WTC11 (cell line): Measurements from ENCODE around the gene RSU1. TPM values are rescaled to one million over a fixed set of nuclear protein-coding genes. Genes with fewer than 3 reads are reported as not detected.

ENCODE experiments used
- ATAC-seq: fragments of 200-7000 bp; cut with Tn5 transposase; 2 replicates; pipeline ENCODE4 v1.10.0; 2021; ENCODE audit warnings: mild to moderate bottlenecking, moderate library complexity
- CTCF ChIA-PET: fragments of 300-600 bp; sonication (Branson Sonifier 250); formaldehyde crosslinking; loops from one replicate; lab custom pipeline; 2021; ENCODE audit warnings: antibody characterized with exemption; lab: Charles Lee
- POLR2A ChIA-PET: fragments of 350-600 bp; sonication (Branson Sonifier 250); formaldehyde crosslinking; loops from one replicate; lab custom pipeline; 2021; ENCODE audit warnings: antibody characterized with exemption; lab: Charles Lee
- DNase-seq: peaks from one replicate; pipeline ENCODE4 v3.0.0; 2021; ENCODE audit warnings: low spot score
- H3K27ac Mint-ChIP-seq: 2 replicates; pipeline ENCODE4 v1.8.0; 2021; ENCODE audit warnings: mixed read lengths
- H3K27me3 Mint-ChIP-seq: 2 replicates; pipeline ENCODE4 v1.8.0; 2021; ENCODE audit warnings: low read depth, mild to moderate bottlenecking, moderate library complexity, mixed read lengths
- H3K36me3 Mint-ChIP-seq: 2 replicates; pipeline ENCODE4 v1.8.0; 2021; ENCODE audit warnings: mixed read lengths
- H3K4me1 Mint-ChIP-seq: 2 replicates; pipeline ENCODE4 v1.8.0; 2022; ENCODE audit warnings: mixed read lengths
- H3K4me3 Mint-ChIP-seq: 2 replicates; pipeline ENCODE4 v1.8.0; 2021; ENCODE audit warnings: mild to moderate bottlenecking, moderate library complexity, mixed read lengths
- H3K9me3 Mint-ChIP-seq: 2 replicates; pipeline ENCODE4 v1.8.0; 2021; ENCODE audit warnings: mixed read lengths
- ATF1 ChIP-seq: sonication (generic); formaldehyde crosslinking; IDR thresholded peaks from 2 replicates; pipeline ENCODE4 v1.8.1; 2023; ENCODE audit warnings: mild to moderate bottlenecking, moderate library complexity, missing genetic modification reagents
- CBFB ChIP-seq: sonication (generic); formaldehyde crosslinking; IDR thresholded peaks from 2 replicates; pipeline ENCODE4 v1.8.1; 2022; ENCODE audit warnings: mild to moderate bottlenecking, low read depth, missing genetic modification reagents
- ELF4 ChIP-seq: sonication (generic); formaldehyde crosslinking; IDR thresholded peaks from 2 replicates; pipeline ENCODE4 v1.8.1; 2022; ENCODE audit warnings: low read depth, mild to moderate bottlenecking, moderate library complexity, missing genetic modification reagents
- FOXJ3 ChIP-seq: sonication (generic); formaldehyde crosslinking; IDR thresholded peaks from 2 replicates; pipeline ENCODE4 v1.9.0; 2021; ENCODE audit warnings: missing genetic modification reagents, mild to moderate bottlenecking, borderline replicate concordance
- GABPB1 ChIP-seq: sonication (generic); formaldehyde crosslinking; IDR thresholded peaks from 2 replicates; pipeline ENCODE4 v1.8.1; 2023; ENCODE audit warnings: mild to moderate bottlenecking, missing genetic modification reagents
- IRF2 ChIP-seq: sonication (generic); formaldehyde crosslinking; IDR thresholded peaks from 2 replicates; pipeline ENCODE4 v1.8.0; 2022; ENCODE audit warnings: low read depth, missing genetic modification reagents, borderline replicate concordance
- JUN ChIP-seq: sonication (generic); formaldehyde crosslinking; IDR thresholded peaks from 2 replicates; pipeline ENCODE4 v1.8.0; 2023; ENCODE audit warnings: mild to moderate bottlenecking, missing genetic modification reagents
- NFE2L1 ChIP-seq: sonication (generic); formaldehyde crosslinking; IDR thresholded peaks from 2 replicates; pipeline ENCODE4 v1.8.1; 2023; ENCODE audit warnings: missing genetic modification reagents
- NR3C1 ChIP-seq: sonication (generic); formaldehyde crosslinking; conservative IDR thresholded peaks from 2 replicates; pipeline ENCODE4 v1.8.1; 2023; ENCODE audit warnings: low read depth, mild to moderate bottlenecking, missing genetic modification reagents
- RORB ChIP-seq: fragments of 250-450 bp; sonication (Bioruptor Pico); IDR thresholded peaks from 2 replicates; pipeline ENCODE4 v1.9.0; 2021; ENCODE audit warnings: mild to moderate bottlenecking
- SMAD3 ChIP-seq: sonication (generic); formaldehyde crosslinking; IDR thresholded peaks from 2 replicates; pipeline ENCODE4 v1.8.0; 2022; ENCODE audit warnings: missing genetic modification reagents, mild to moderate bottlenecking, borderline replicate concordance
- SOX15 ChIP-seq: fragments of 250-450 bp; sonication (Bioruptor Pico); IDR thresholded peaks from 2 replicates; pipeline ENCODE4 v1.9.0; 2021; ENCODE audit warnings: mild to moderate bottlenecking
- TEAD1 ChIP-seq: sonication (generic); formaldehyde crosslinking; IDR thresholded peaks from 2 replicates; pipeline ENCODE4 v1.8.0; 2022; ENCODE audit warnings: mild to moderate bottlenecking, missing genetic modification reagents
- ZNF232 ChIP-seq: sonication (generic); formaldehyde crosslinking; IDR thresholded peaks from 2 replicates; pipeline ENCODE4 v1.8.0; 2022; ENCODE audit warnings: mild to moderate bottlenecking, missing genetic modification reagents
- ZNF423 ChIP-seq: fragments of 250-450 bp; sonication (Bioruptor Pico); IDR thresholded peaks from 2 replicates; pipeline ENCODE4 v2.1.2; 2022; ENCODE audit warnings: mild to moderate bottlenecking, moderate library complexity
- total RNA-seq: library from RNA; stranded (reverse); gene quantifications from 3 replicates; pipeline ENCODE4 v1.2.3, GENCODE V29; 2021
- TF ChIP-seq, protein P1 (sequence below): sonication (generic); formaldehyde crosslinking; IDR thresholded peaks from 2 replicates; pipeline ENCODE4 v1.8.0; 2022; ENCODE audit warnings: missing genetic modification reagents
- TF ChIP-seq, protein P2 (sequence below): sonication (generic); formaldehyde crosslinking; IDR thresholded peaks from 2 replicates; pipeline ENCODE4 v1.8.0; 2022; ENCODE audit warnings: mild to moderate bottlenecking, missing genetic modification reagents
- TF ChIP-seq, protein P3 (sequence below): sonication (generic); formaldehyde crosslinking; IDR thresholded peaks from 2 replicates; pipeline ENCODE4 v1.8.1; 2023; ENCODE audit warnings: mild to moderate bottlenecking, missing genetic modification reagents, moderate library complexity
- TF ChIP-seq, protein P4 (sequence below): sonication (generic); formaldehyde crosslinking; IDR thresholded peaks from 2 replicates; pipeline ENCODE4 v1.8.1; 2022; ENCODE audit warnings: low read depth, missing genetic modification reagents, borderline replicate concordance
- TF ChIP-seq, protein P5 (sequence below): sonication (generic); formaldehyde crosslinking; IDR thresholded peaks from 2 replicates; pipeline ENCODE4 v1.8.1; 2022; ENCODE audit warnings: mild to moderate bottlenecking, missing genetic modification reagents, moderate library complexity, borderline replicate concordance
- TF ChIP-seq, protein P6 (sequence below): fragments of 250-450 bp; sonication (Bioruptor Pico); IDR thresholded peaks from 2 replicates; pipeline ENCODE4 v1.9.0; 2021; ENCODE audit warnings: moderate library complexity, mild to moderate bottlenecking, inconsistent platforms, borderline replicate concordance
- TF ChIP-seq, protein P7 (sequence below): fragments of 200-600 bp; IDR thresholded peaks from 2 replicates; pipeline ENCODE4 v1.8.0; 2022; ENCODE audit warnings: antibody characterized with exemption
- TF ChIP-seq, protein P8 (sequence below): sonication (generic); formaldehyde crosslinking; conservative IDR thresholded peaks from 2 replicates; pipeline ENCODE4 v1.8.1; 2023; ENCODE audit warnings: mild to moderate bottlenecking, low read depth, missing genetic modification reagents, moderate library complexity

The RSU1 gene
- total RNA-seq, 1 experiment from 2014 or later: 46.4 TPM

DNA sequence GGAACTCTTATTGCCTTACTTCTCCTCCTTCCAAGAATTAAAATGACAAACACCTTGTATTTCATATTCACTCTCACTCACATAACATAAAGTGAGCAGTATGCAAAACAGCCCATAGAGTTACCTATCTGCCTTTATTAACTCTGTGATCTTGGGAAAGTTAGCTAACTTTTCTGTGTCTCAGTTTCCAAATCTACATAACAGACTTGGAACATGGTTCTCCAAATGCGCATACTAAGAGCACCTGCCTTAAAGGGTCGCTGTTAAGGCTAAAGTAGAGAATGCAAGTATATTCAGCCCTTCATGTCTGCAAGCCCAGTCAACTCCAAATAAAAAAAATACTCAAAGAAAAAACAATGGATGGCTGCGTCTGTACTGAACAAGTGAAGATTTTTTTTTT, 173.7 kb downstream of the RSU1 start:
- Mint-ChIP-seq H3K36me3 (no peaks in the 10 kb centered on the region), H3K4me3 (no peak overlapping the region), H3K9me3 (no peaks in the 10 kb centered on the region), H3K27me3 (no peaks in the 10 kb centered on the region), H3K27ac (peak overlapping the region; percentile 55; the same call in 1 of the 2 replicates), H3K4me1 (peaks cover 17% of the 10 kb centered on the region)
- ChIA-PET POLR2A (interaction anchor here (0.6 kb wide), 1 partner anchor 754 kb away, joined by 6 read pairs; no protein-coding TSS in a partner anchor), CTCF (no interaction called here)
- DNase-seq (no peak), ATAC-seq (no peak)
- TF ChIP-seq NFE2L1 (CRISPR knock-in tag) (no peak), ELF4 (CRISPR knock-in tag) (no peak), ZNF232 (CRISPR knock-in tag) (no peak), SMAD3 (CRISPR knock-in tag) (no peak), JUN (CRISPR knock-in tag) (no peak), ATF1 (CRISPR knock-in tag) (no peak)
- TF ChIP-seq, protein P1, sequence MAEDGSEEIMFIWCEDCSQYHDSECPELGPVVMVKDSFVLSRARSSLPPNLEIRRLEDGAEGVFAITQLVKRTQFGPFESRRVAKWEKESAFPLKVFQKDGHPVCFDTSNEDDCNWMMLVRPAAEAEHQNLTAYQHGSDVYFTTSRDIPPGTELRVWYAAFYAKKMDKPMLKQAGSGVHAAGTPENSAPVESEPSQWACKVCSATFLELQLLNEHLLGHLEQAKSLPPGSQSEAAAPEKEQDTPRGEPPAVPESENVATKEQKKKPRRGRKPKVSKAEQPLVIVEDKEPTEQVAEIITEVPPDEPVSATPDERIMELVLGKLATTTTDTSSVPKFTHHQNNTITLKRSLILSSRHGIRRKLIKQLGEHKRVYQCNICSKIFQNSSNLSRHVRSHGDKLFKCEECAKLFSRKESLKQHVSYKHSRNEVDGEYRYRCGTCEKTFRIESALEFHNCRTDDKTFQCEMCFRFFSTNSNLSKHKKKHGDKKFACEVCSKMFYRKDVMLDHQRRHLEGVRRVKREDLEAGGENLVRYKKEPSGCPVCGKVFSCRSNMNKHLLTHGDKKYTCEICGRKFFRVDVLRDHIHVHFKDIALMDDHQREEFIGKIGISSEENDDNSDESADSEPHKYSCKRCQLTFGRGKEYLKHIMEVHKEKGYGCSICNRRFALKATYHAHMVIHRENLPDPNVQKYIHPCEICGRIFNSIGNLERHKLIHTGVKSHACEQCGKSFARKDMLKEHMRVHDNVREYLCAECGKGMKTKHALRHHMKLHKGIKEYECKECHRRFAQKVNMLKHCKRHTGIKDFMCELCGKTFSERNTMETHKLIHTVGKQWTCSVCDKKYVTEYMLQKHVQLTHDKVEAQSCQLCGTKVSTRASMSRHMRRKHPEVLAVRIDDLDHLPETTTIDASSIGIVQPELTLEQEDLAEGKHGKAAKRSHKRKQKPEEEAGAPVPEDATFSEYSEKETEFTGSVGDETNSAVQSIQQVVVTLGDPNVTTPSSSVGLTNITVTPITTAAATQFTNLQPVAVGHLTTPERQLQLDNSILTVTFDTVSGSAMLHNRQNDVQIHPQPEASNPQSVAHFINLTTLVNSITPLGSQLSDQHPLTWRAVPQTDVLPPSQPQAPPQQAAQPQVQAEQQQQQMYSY: no peak
- TF ChIP-seq, protein P2, sequence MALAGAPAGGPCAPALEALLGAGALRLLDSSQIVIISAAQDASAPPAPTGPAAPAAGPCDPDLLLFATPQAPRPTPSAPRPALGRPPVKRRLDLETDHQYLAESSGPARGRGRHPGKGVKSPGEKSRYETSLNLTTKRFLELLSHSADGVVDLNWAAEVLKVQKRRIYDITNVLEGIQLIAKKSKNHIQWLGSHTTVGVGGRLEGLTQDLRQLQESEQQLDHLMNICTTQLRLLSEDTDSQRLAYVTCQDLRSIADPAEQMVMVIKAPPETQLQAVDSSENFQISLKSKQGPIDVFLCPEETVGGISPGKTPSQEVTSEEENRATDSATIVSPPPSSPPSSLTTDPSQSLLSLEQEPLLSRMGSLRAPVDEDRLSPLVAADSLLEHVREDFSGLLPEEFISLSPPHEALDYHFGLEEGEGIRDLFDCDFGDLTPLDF (CRISPR knock-in tag): no peak
- TF ChIP-seq, protein P3, sequence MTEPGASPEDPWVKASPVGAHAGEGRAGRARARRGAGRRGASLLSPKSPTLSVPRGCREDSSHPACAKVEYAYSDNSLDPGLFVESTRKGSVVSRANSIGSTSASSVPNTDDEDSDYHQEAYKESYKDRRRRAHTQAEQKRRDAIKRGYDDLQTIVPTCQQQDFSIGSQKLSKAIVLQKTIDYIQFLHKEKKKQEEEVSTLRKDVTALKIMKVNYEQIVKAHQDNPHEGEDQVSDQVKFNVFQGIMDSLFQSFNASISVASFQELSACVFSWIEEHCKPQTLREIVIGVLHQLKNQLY: no peak

DNA sequence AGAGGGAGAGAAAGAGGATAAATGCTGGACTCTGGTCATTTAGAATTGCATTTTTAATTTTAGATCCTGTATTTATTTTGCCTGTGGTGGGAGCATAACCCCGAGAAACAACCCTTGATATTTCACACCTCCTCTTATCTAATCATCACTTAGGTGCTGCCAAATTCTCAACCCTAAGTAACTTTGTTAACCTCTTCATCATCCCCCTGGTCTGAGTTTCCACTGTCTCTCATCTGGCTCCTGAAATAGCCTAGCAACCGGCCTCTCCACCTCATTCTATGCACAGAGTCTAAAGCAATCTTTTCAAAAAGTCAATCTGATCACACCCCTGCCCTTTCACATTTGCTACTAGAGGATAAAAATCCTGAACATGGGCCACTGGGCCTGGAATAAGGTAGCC, 177.1 kb downstream of the RSU1 start:
- ATAC-seq: no peak
- DNase-seq: no peak
- H3K27ac Mint-ChIP-seq: no peak overlapping the region
- ChIA-PET CTCF (no interaction called here), POLR2A (no interaction called here)
- H3K4me1 Mint-ChIP-seq: peaks cover 17% of the 10 kb centered on the region
- H3K9me3 Mint-ChIP-seq: no peaks in the 10 kb centered on the region
- no peaks in the 10 kb centered on the region for H3K36me3 Mint-ChIP-seq
- no peak overlapping the region for H3K4me3 Mint-ChIP-seq
- H3K27me3 Mint-ChIP-seq: no peaks in the 10 kb centered on the region
- TF ChIP-seq, protein P4, sequence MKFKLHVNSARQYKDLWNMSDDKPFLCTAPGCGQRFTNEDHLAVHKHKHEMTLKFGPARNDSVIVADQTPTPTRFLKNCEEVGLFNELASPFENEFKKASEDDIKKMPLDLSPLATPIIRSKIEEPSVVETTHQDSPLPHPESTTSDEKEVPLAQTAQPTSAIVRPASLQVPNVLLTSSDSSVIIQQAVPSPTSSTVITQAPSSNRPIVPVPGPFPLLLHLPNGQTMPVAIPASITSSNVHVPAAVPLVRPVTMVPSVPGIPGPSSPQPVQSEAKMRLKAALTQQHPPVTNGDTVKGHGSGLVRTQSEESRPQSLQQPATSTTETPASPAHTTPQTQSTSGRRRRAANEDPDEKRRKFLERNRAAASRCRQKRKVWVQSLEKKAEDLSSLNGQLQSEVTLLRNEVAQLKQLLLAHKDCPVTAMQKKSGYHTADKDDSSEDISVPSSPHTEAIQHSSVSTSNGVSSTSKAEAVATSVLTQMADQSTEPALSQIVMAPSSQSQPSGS (CRISPR knock-in tag): no peak
- TF ChIP-seq TEAD1 (CRISPR knock-in tag) (no peak), CBFB (CRISPR knock-in tag) (no peak), FOXJ3 (no peak), ZNF423 (no peak), GABPB1 (CRISPR knock-in tag) (no peak), IRF2 (no peak), RORB (CRISPR knock-in tag) (no peak), NR3C1 (no peak), SOX15 (CRISPR knock-in tag) (no peak)
- TF ChIP-seq, protein P5, sequence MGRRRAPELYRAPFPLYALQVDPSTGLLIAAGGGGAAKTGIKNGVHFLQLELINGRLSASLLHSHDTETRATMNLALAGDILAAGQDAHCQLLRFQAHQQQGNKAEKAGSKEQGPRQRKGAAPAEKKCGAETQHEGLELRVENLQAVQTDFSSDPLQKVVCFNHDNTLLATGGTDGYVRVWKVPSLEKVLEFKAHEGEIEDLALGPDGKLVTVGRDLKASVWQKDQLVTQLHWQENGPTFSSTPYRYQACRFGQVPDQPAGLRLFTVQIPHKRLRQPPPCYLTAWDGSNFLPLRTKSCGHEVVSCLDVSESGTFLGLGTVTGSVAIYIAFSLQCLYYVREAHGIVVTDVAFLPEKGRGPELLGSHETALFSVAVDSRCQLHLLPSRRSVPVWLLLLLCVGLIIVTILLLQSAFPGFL (CRISPR knock-in tag): no peak
- TF ChIP-seq, protein P6, sequence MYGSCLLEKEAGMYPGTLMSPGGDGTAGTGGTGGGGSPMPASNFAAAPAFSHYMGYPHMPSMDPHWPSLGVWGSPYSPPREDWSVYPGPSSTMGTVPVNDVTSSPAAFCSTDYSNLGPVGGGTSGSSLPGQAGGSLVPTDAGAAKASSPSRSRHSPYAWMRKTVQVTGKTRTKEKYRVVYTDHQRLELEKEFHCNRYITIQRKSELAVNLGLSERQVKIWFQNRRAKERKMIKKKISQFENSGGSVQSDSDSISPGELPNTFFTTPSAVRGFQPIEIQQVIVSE: no peak
- TF ChIP-seq, protein P7, sequence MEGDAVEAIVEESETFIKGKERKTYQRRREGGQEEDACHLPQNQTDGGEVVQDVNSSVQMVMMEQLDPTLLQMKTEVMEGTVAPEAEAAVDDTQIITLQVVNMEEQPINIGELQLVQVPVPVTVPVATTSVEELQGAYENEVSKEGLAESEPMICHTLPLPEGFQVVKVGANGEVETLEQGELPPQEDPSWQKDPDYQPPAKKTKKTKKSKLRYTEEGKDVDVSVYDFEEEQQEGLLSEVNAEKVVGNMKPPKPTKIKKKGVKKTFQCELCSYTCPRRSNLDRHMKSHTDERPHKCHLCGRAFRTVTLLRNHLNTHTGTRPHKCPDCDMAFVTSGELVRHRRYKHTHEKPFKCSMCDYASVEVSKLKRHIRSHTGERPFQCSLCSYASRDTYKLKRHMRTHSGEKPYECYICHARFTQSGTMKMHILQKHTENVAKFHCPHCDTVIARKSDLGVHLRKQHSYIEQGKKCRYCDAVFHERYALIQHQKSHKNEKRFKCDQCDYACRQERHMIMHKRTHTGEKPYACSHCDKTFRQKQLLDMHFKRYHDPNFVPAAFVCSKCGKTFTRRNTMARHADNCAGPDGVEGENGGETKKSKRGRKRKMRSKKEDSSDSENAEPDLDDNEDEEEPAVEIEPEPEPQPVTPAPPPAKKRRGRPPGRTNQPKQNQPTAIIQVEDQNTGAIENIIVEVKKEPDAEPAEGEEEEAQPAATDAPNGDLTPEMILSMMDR: no peak
- TF ChIP-seq, protein P8, sequence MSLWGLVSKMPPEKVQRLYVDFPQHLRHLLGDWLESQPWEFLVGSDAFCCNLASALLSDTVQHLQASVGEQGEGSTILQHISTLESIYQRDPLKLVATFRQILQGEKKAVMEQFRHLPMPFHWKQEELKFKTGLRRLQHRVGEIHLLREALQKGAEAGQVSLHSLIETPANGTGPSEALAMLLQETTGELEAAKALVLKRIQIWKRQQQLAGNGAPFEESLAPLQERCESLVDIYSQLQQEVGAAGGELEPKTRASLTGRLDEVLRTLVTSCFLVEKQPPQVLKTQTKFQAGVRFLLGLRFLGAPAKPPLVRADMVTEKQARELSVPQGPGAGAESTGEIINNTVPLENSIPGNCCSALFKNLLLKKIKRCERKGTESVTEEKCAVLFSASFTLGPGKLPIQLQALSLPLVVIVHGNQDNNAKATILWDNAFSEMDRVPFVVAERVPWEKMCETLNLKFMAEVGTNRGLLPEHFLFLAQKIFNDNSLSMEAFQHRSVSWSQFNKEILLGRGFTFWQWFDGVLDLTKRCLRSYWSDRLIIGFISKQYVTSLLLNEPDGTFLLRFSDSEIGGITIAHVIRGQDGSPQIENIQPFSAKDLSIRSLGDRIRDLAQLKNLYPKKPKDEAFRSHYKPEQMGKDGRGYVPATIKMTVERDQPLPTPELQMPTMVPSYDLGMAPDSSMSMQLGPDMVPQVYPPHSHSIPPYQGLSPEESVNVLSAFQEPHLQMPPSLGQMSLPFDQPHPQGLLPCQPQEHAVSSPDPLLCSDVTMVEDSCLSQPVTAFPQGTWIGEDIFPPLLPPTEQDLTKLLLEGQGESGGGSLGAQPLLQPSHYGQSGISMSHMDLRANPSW (CRISPR knock-in tag): no peak
